Aorta (tissue), 5 donors: ENCODE results near the gene HIPK2. TPM values are rescaled to one million over a fixed set of nuclear protein-coding genes. Genes with fewer than 3 reads are reported as not detected.
A peak's percentile ranks its signal among the peaks of the same experiment; 100 is the strongest.

ENCODE experiments used
- ATAC-seq: fragments of 200-7000 bp; cut with Tn5 transposase; one replicate; pipeline ENCODE4 v1.9.1; 2022; ENCODE audit warnings: moderate library complexity; ENCODE audit not compliant: low FRiP score
- DNase-seq, 2 donors: peaks; one replicate each; pipeline ENCODE4 v3.0.0-alpha.2; 2020
- H3K27ac ChIP-seq, 2 donors: one replicate each; pipeline ENCODE4 v1.5.1; 2013; ENCODE audit warnings: low read length in 2 of 2, mild to moderate bottlenecking in 2 of 2, moderate library complexity in 2 of 2, control low read depth in 1 of 2, inconsistent platforms in 1 of 2, low read depth in 1 of 2
- H3K27me3 ChIP-seq, 2 donors: one replicate each; pipeline ENCODE4 v1.6.1; 2013; ENCODE audit warnings: control low read depth in 1 of 2, low read length in 1 of 2, mild to moderate bottlenecking in 1 of 2, moderate library complexity in 1 of 2; ENCODE audit not compliant: insufficient read depth in 2 of 2, control insufficient read depth in 1 of 2
- H3K36me3 ChIP-seq, 2 donors: one replicate each; pipeline ENCODE4 v1.6.1; 2013; ENCODE audit warnings: control low read depth in 1 of 2, low read length in 1 of 2, mild to moderate bottlenecking in 1 of 2; ENCODE audit not compliant: insufficient read depth in 2 of 2, control insufficient read depth in 1 of 2
- H3K4me1 ChIP-seq, 2 donors: one replicate each; pipeline ENCODE4 v1.6.1; 2013; ENCODE audit warnings: low read length in 2 of 2, control low read depth in 1 of 2, mild to moderate bottlenecking in 1 of 2, moderate library complexity in 1 of 2; ENCODE audit not compliant: insufficient read depth in 2 of 2, control insufficient read depth in 1 of 2
- H3K4me3 ChIP-seq, 2 donors: one replicate each; pipeline ENCODE4 v1.5.1; 2013; ENCODE audit warnings: low read length in 2 of 2, control low read depth in 1 of 2, mild to moderate bottlenecking in 1 of 2
- H3K9me3 ChIP-seq: one replicate; pipeline ENCODE4 v1.6.1; 2013; ENCODE audit warnings: mild to moderate bottlenecking, low read length; ENCODE audit not compliant: control insufficient read depth
- WGBS, 2 donors: extraction: QIAGEN DNeasy Blood & Tissue Kit; methylation state at CpG; one replicate each; pipeline ENCODE4 v1.1.7; 2013; 5-methylcytosine and 5-hydroxymethylcytosine counted together
- intact Hi-C, 2 donors: fragments of 100-400 bp; cut with DNase I; formaldehyde crosslinking; loops; one replicate each; pipeline versions ENCODE4 v1.14.2 to v1.15.0; 2022
- polyA plus RNA-seq, 2 donors: library from polyadenylated mRNA; stranded (reverse); fragments of 200-250 nt; gene quantifications; one replicate each; pipeline ENCODE4 v1.2.3, GENCODE V29; 2013
- total RNA-seq, 2 donors: library from RNA; stranded (reverse); fragmentation: NEBNext Ultra II Directional; extraction: Animal tissue kit (Norgen Biotek cat#: 25700); gene quantifications; one replicate each; pipeline ENCODE4 v1.2.1, GENCODE V29; 2021
- donor health status: healthy with polysubstance abuse.
- donor health status: Bipolar disorder and iron deficiency.
- donor health status: DM: no; HTN: no; CAD: no.
- donor health status: DM: no; HTN: no; CAD: no.
- donor health status: DM: yes; HTN: yes; CAD: no.

The HIPK2 gene
- total and polyA plus RNA-seq, 4 donors = 9.4 to 108 (median 23.9) TPM

DNA sequence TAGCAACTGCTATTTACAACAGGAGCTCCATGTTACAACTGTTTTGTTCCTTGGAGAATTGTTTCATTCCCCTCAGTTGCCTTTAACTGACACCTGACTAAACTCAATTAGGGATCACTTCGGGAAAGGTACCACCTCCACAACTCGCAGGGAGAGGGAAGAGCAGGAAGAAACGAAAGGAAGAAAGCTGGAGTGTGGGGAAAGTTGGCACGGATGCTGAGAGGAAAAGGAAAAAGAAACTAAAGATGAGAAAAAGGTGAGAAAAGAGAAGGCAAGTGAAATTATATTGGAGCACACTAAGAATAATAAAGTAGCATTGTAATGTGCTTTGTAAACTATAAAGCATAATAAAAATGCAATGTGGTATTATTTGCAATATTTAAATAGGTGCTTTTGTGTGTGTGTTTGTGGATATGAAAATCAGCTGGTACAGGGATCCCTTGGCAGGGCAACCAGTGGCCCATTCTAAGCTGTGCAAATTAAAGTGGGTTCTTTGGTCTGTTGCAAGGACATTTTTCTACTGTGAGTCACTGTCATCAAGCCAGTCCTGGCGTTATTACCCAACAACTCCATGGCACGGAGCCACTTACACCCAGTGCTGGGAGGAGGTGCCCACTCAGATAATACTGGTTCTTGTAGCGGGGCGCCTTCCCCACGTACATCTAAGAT is 45.9 kb downstream of the HIPK2 start:
- Histone ChIP-seq H3K27ac (peak overlapping the region; percentile 96 to 98), H3K9me3 (no peaks in the 10 kb centered on the region), H3K27me3 (no peaks in the 10 kb centered on the region), H3K4me3 (no peak overlapping the region), H3K36me3 (no peaks in the 10 kb centered on the region), H3K4me1 (peaks cover 7 to 9% of the 10 kb centered on the region in 2 donors)
- ATAC-seq (peak; percentile 86), DNase-seq (peak; percentile 90 to 94)
- intact Hi-C loops = loop anchor here (5.0 to 10.0 kb wide), 2 partner anchors 50 to 1757 kb away; no protein-coding TSS in a partner anchor
- 5 to 6% methylated on average over 9 of the region's 9 CpGs for WGBS, 2 donors

DNA sequence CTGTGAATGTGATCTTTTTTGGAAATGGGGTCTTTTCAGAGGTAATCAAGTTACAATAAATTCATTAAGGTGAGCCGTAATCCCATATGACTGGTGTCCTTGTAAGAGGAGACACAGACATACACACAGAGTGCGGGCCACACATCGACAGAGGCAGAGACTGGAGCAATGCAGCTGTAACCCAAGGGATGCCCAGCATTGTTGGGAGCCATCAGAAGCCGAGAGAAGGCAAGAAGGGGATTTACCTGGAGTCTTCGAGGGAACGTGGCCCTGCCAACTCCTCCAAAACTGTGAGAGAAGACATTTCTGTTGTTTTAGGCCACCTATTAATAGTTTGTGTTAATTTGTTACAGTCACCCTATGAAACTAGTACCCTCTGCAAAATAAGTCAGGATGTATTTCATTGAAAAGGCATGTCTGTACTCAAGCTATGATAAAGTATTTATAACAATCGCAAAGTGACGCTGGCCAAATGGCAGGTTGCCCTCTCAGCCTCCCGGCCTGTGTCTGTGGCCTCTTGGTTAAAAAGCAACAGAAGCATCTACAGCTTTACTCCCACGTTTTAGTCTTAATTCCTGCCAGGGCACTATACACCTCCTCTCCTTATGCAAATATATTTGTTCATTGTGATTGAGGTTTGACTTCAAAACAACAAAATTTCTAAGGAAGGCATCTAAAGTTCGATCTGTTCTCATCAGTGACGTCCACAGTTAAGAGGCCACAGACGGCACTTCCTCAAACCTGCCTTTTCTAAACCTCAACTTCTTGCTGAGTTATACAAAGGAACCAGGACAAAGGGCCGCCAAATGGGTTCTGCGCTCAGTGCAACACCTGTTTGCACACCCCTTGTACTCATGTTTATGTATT is 46.8 kb downstream of the HIPK2 start:
- Histone ChIP-seq H3K36me3 (no peaks in the 10 kb centered on the region), H3K27ac (peak overlapping the region; percentile 96 to 99), H3K4me3 (no peak overlapping the region), H3K9me3 (no peaks in the 10 kb centered on the region), H3K27me3 (no peaks in the 10 kb centered on the region), H3K4me1 (peaks cover 7 to 9% of the 10 kb centered on the region in 2 donors)
- DNase-seq = peak; percentile 79 to 92
- intact Hi-C loops = loop anchor here (5.0 to 10.0 kb wide), 2 partner anchors 49 to 1756 kb away; no protein-coding TSS in a partner anchor
- WGBS, 2 donors = 23 to 24% methylated on average over 15 of the region's 15 CpGs
- peak; percentile 33 for ATAC-seq

DNA sequence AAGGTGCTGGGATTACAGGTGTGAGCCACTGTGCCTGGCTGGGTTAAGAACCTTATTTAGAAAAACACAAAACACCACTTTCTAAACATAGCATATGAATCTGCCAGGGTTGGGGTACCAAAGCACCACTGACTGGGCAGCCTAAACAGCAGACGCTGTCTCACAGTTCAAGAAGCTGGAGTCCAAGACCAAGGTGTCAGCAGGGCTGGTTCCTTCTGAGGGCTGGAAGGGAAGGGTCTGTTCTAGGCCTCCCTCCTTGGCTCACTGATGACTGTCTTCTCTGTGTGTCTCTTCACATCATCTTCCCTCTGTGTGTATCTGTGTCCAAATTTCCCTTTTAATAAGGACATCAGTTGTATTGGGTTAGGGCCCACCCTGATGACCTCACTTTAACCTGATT is 49.6 kb downstream of the HIPK2 start:
- Histone ChIP-seq H3K4me3 (no peak overlapping the region), H3K36me3 (no peaks in the 10 kb centered on the region), H3K27me3 (no peaks in the 10 kb centered on the region), H3K27ac (no peak overlapping the region), H3K9me3 (no peaks in the 10 kb centered on the region), H3K4me1 (peaks cover 2 to 4% of the 10 kb centered on the region in 2 donors)
- DNase-seq (no peak), ATAC-seq (no peak)
- intact Hi-C loops = no loop called here
- 90 to 98% methylated on average over 1 of the region's 1 CpG for WGBS, 2 donors

GRCh38 chr7:139727151-139727705 is 50.6 kb downstream of the HIPK2 start:
- Histone ChIP-seq H3K4me1 (peaks cover 2 to 4% of the 10 kb centered on the region in 2 donors), H3K27me3 (no peaks in the 10 kb centered on the region), H3K9me3 (no peaks in the 10 kb centered on the region), H3K27ac (no peak overlapping the region), H3K4me3 (no peak overlapping the region), H3K36me3 (no peaks in the 10 kb centered on the region)
- DNase-seq = no peak
- ATAC-seq = no peak
- intact Hi-C loops = no loop called here
- WGBS, 2 donors = 60 to 61% methylated on average over 3 of the region's 3 CpGs

DNA sequence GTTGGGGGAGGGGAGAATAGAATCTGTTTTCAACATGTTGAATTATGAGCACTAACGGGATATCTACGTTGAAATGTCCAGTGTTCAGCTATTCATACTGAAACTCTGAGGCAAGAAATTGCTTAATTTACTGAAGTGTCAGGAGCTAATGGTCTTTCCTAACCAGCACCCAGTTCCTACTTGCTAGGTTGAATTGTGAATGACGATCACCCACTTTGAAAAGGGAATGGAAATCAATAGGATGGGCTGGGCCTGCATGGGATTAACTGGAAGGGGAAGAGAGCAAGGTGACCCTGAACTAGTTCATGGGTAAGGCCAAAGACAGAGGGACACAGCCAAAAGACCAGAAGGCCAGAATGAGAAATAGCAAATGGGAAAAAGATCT is 51.3 kb downstream of the HIPK2 start:
- 95 to 96% methylated on average over 3 of the region's 3 CpGs for WGBS, 2 donors
- no peak for ATAC-seq
- no peaks in the 10 kb centered on the region for H3K9me3 ChIP-seq
- H3K27ac ChIP-seq = no peak overlapping the region
- peaks cover 2 to 8% of the 10 kb centered on the region in 2 donors for H3K4me1 ChIP-seq
- no peak for DNase-seq
- no peaks in the 10 kb centered on the region for H3K36me3 ChIP-seq
- no peak overlapping the region for H3K4me3 ChIP-seq
- intact Hi-C loops = no loop called here
- H3K27me3 ChIP-seq = no peaks in the 10 kb centered on the region

DNA sequence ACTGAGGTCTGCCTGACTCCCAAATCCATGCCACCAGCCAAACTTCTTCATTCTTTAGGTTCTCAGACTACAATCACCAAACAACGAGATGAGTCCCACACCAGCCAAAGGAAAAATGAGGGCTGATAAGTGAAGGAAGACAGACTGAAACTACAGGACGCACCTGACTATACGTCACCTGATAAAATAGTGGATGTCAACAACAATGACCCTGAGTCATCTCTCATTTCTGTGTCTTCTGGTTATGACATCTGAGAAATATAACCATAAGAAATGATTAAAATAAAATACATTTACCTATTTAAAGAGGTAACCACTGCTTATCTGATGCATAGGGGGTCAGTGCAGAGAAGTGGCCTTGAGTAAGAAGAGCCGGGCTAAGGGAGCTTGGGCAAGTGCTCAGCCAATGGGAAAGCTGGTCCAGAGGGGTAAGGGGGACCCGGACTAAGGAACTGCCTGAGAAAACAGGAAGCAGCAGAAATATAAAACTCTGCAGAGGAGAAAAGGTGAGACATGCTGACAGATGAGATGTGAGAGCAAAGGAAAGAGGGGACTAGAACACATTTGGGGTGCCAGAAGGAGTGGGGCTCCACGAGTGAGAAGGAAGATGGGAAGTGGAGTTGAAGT is 51.8 kb downstream of the HIPK2 start:
- H3K36me3 ChIP-seq = no peaks in the 10 kb centered on the region
- intact Hi-C loops = no loop called here
- no peak overlapping the region for H3K4me3 ChIP-seq
- 74 to 80% methylated on average over 6 of the region's 6 CpGs for WGBS, 2 donors
- H3K4me1 ChIP-seq = peaks cover 2 to 11% of the 10 kb centered on the region in 2 donors
- no peaks in the 10 kb centered on the region for H3K27me3 ChIP-seq
- no peak overlapping the region for H3K27ac ChIP-seq
- ATAC-seq (no peak), DNase-seq (no peak)
- no peaks in the 10 kb centered on the region for H3K9me3 ChIP-seq

DNA sequence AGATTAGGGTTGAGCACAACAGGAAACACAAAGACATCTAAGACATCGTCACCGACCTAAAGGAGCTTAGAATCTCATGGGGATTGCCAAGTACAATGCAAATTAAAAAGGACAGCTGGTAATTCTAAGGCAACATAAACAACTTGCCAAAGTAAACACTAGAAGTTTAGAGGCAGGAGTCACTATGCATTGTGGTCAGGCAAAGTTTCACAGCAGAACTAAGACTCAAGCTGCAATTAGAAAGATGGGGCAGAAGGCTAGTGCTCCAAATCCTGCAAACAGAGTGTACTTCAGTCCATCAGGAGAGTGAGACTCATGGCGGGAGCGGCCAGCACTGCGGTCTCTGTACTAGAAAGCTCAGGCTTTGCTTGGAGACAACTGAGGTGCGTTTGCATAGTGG is 52.7 kb downstream of the HIPK2 start:
- 62 to 72% methylated on average over 6 of the region's 6 CpGs for WGBS, 2 donors
- H3K4me1 ChIP-seq = peaks cover 2 to 11% of the 10 kb centered on the region in 2 donors
- intact Hi-C loops = no loop called here
- ATAC-seq = no peak
- H3K4me3 ChIP-seq = no peak overlapping the region
- H3K27ac ChIP-seq = no peak overlapping the region
- no peaks in the 10 kb centered on the region for H3K9me3 ChIP-seq
- no peaks in the 10 kb centered on the region for H3K36me3 ChIP-seq
- no peaks in the 10 kb centered on the region for H3K27me3 ChIP-seq
- peak in 1 of 2 donors; percentile 42 for DNase-seq

DNA sequence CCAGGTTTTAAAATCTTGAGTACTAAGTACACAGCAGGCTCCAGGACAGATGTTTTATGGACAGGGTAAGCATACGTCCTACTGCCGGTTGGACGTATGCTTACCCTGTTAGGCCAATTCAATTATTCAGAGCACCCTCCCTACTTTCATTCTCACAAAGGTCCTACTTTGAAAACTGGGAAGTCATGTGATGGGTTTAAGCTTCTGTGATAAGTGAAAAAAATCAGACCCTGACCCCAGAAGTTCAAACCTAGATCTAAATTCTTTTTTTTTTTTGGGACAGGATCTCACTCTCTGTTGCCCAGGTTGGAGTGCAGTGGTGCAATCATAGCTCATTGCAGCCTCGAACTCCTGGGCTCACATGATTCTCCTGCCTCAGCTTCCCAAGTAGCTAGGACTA is 55.2 kb downstream of the HIPK2 start:
- WGBS, 2 donors = 84 to 86% methylated on average over 4 of the region's 4 CpGs
- Histone ChIP-seq H3K4me1 (peaks cover 0 to 7% of the 10 kb centered on the region in 2 donors), H3K36me3 (no peaks in the 10 kb centered on the region), H3K9me3 (no peaks in the 10 kb centered on the region), H3K27me3 (no peaks in the 10 kb centered on the region), H3K27ac (no peak overlapping the region), H3K4me3 (no peak overlapping the region)
- ATAC-seq (no peak), DNase-seq (no peak)
- intact Hi-C loops = no loop called here
